Hepatocyte (in vitro differentiated cells): ENCODE measurements around the gene CANX. TPM values are rescaled to one million over a fixed set of nuclear protein-coding genes. Genes with fewer than 3 reads are reported as not detected.

ENCODE experiments used
- DNase-seq: peaks from one replicate; pipeline ENCODE4 v3.0.0-alpha.2; 2016; ENCODE audit warnings: low spot score
- H2AFZ ChIP-seq: fragments of 200-600 bp; sonication (generic); 2 replicates; pipeline ENCODE4 v1.6.0; 2016; ENCODE audit warnings: antibody characterized with exemption, mild to moderate bottlenecking
- H3K27ac ChIP-seq: fragments of 200-600 bp; sonication (generic); 2 replicates; pipeline ENCODE4 v1.5.1; 2016; ENCODE audit warnings: mild to moderate bottlenecking
- H3K27me3 ChIP-seq: fragments of 200-600 bp; sonication (generic); 2 replicates; pipeline ENCODE4 v1.6.1; 2016
- H3K36me3 ChIP-seq: fragments of 200-600 bp; sonication (generic); replicated peaks from 2 replicates; pipeline ENCODE4 v1.5.1; 2016; ENCODE audit warnings: low read depth; ENCODE audit not compliant: insufficient read depth
- H3K4me1 ChIP-seq: fragments of 200-600 bp; sonication (generic); 2 replicates; pipeline ENCODE4 v1.5.1; 2016; ENCODE audit warnings: mild to moderate bottlenecking, moderate library complexity; ENCODE audit not compliant: insufficient read depth
- H3K4me2 ChIP-seq: fragments of 200-600 bp; sonication (generic); 2 replicates; pipeline ENCODE4 v1.6.0; 2016
- H3K4me3 ChIP-seq: fragments of 200-600 bp; sonication (generic); 2 replicates; pipeline ENCODE4 v1.5.1; 2016; ENCODE audit warnings: mild to moderate bottlenecking
- H3K79me2 ChIP-seq: fragments of 200-600 bp; sonication (generic); 2 replicates; pipeline ENCODE4 v1.6.0; 2017; ENCODE audit warnings: mild to moderate bottlenecking
- H3K9me2 ChIP-seq: fragments of 200-600 bp; sonication (generic); replicated peaks from 2 replicates; pipeline ENCODE4 v1.6.0; 2017; ENCODE audit warnings: mild to moderate bottlenecking; ENCODE audit not compliant: insufficient read depth
- H3K9me3 ChIP-seq: fragments of 200-600 bp; sonication (generic); 2 replicates; pipeline ENCODE4 v1.5.1; 2016; ENCODE audit warnings: low read depth, mild to moderate bottlenecking
- H4K20me1 ChIP-seq: fragments of 200-600 bp; sonication (generic); 2 replicates; pipeline ENCODE4 v1.6.0; 2016; ENCODE audit warnings: mild to moderate bottlenecking; ENCODE audit not compliant: insufficient read depth, poor library complexity, severe bottlenecking
- CTCF ChIP-seq: fragments of 200-600 bp; sonication (generic); IDR thresholded peaks from 2 replicates; pipeline ENCODE4 v1.5.1; 2016; ENCODE audit warnings: antibody characterized with exemption, mild to moderate bottlenecking; ENCODE audit not compliant: poor library complexity
- EZH2 ChIP-seq: fragments of 200-600 bp; sonication (generic); IDR thresholded peaks from 2 replicates; pipeline ENCODE4 v1.6.1; 2016; ENCODE audit warnings: antibody characterized with exemption, mild to moderate bottlenecking, borderline replicate concordance
- EZH2phosphoT487 ChIP-seq: fragments of 200-600 bp; sonication (generic); IDR thresholded peaks from one replicate; pipeline ENCODE4 v1.6.1; 2018; ENCODE audit warnings: antibody characterized with exemption, mild to moderate bottlenecking, low read depth, moderate library complexity; ENCODE audit not compliant: unreplicated experiment, severe bottlenecking
- WGBS: methylation state at CpG from one replicate; pipeline ENCODE4 v1.1.6; 2016; ENCODE audit warnings: low lambda C conversion rate; ENCODE audit errors: missing lambda C conversion rate; 5-methylcytosine and 5-hydroxymethylcytosine counted together
- polyA plus RNA-seq: library from polyadenylated mRNA; unstranded; fragments of >200 nt; fragmentation: Nextera tagmentation; extraction: Ambion mirVana; gene quantifications from 2 replicates; pipeline ENCODE4 v1.2.1, GENCODE V29; 2016
- total RNA-seq: library from RNA; depleted of rRNA; stranded (reverse); fragments of >200 nt; gene quantifications from 2 replicates; pipeline ENCODE4 v1.2.3, GENCODE V29; 2014

The CANX gene
- total and polyA plus RNA-seq, 2 experiments from 2014 or later, result 369 to 705 TPM

- Histone ChIP-seq H3K27ac (no peak overlapping the region), H3K9me3 (no peaks in the 10 kb centered on the region), H3K79me2 (peaks cover 89% of the 10 kb centered on the region), H3K4me1 (peaks cover 32% of the 10 kb centered on the region), H4K20me1 (peaks cover 95% of the 10 kb centered on the region), H3K4me2 (no peak overlapping the region), H3K36me3 (no peaks in the 10 kb centered on the region), H3K9me2 (no peaks in the 10 kb centered on the region), H3K27me3 (no peaks in the 10 kb centered on the region), H2AFZ (no peak overlapping the region), H3K4me3 (no peak overlapping the region)
- 97% methylated on average over 8 of the region's 8 CpGs for WGBS
- TF ChIP-seq EZH2phosphoT487 (no peak), CTCF (no peak)
- no peak for DNase-seq
Observed at GRCh38 chr5:179758955-179759354, 60.2 kb downstream of the CANX start.

- H4K20me1 ChIP-seq, result peaks cover 91% of the 10 kb centered on the region
- H3K36me3 ChIP-seq, result no peaks in the 10 kb centered on the region
- H3K4me1 ChIP-seq, result peaks cover 27% of the 10 kb centered on the region
- peaks cover 89% of the 10 kb centered on the region for H3K79me2 ChIP-seq
- TF ChIP-seq EZH2, result no peak
- TF ChIP-seq EZH2phosphoT487, result no peak
- no peak for TF ChIP-seq CTCF
- H3K27ac ChIP-seq, result no peak overlapping the region
- no peaks in the 10 kb centered on the region for H3K9me2 ChIP-seq
- H3K27me3 ChIP-seq, result no peaks in the 10 kb centered on the region
- H3K9me3 ChIP-seq, result no peaks in the 10 kb centered on the region
- WGBS, result 91% methylated on average over 9 of the region's 9 CpGs
- no peak overlapping the region for H2AFZ ChIP-seq
- no peak overlapping the region for H3K4me2 ChIP-seq
- DNase-seq, result no peak
- no peak overlapping the region for H3K4me3 ChIP-seq
Observed at GRCh38 chr5:179759581-179760551, 61.1 kb downstream of the CANX start.

GRCh38 chr5:179762079-179762780 is 63.5 kb downstream of the CANX start:
- no peak for TF ChIP-seq EZH2
- TF ChIP-seq EZH2phosphoT487, result no peak
- TF ChIP-seq CTCF, result no peak
- Histone ChIP-seq H3K9me2 (no peaks in the 10 kb centered on the region), H3K4me1 (peaks cover 21% of the 10 kb centered on the region), H3K79me2 (peaks cover 89% of the 10 kb centered on the region), H3K9me3 (no peaks in the 10 kb centered on the region), H3K27ac (peak overlapping the region; percentile 41), H4K20me1 (peaks cover 81% of the 10 kb centered on the region), H2AFZ (no peak overlapping the region), H3K4me3 (no peak overlapping the region), H3K27me3 (no peaks in the 10 kb centered on the region), H3K36me3 (no peaks in the 10 kb centered on the region), H3K4me2 (peak overlapping the region; percentile 3)
- DNase-seq, result peak; percentile 22
- WGBS, result 54% methylated on average over 10 of the region's 10 CpGs
